SK-N-SH (cell line): ENCODE measurements around the gene FARSB.

ENCODE experiments used
- CTCF ChIP-seq: fragments of 200-600 bp; sonication (generic); IDR thresholded peaks from 2 replicates; pipeline ENCODE4 v1.6.1; 2017; ENCODE audit warnings: antibody characterized with exemption, mild to moderate bottlenecking, moderate library complexity
- EZH2phosphoT487 ChIP-seq: fragments of 200-600 bp; sonication (generic); IDR thresholded peaks from 2 replicates; pipeline ENCODE4 v1.6.1; 2017; ENCODE audit warnings: low read depth, mixed run types, mild to moderate bottlenecking, antibody characterized with exemption, moderate library complexity, borderline replicate concordance
- NRF1 ChIP-seq: IDR thresholded peaks from 2 replicates; pipeline ENCODE4 v1.6.1; 2012; ENCODE audit warnings: low read depth, mild to moderate bottlenecking, low read length
- PBX3 ChIP-seq: IDR thresholded peaks from 2 replicates; pipeline ENCODE4; 2012
- POLR2AphosphoS5 ChIP-seq: IDR thresholded peaks from 2 replicates; pipeline ENCODE4 v1.6.1; 2012; ENCODE audit warnings: low read depth, low read length
- RAD21 ChIP-seq: IDR thresholded peaks from 2 replicates; pipeline ENCODE4 v1.6.1; 2012; ENCODE audit warnings: mild to moderate bottlenecking, low read length
- REST ChIP-seq: IDR thresholded peaks from 2 replicates; pipeline ENCODE4 v1.6.1; 2012; ENCODE audit warnings: mild to moderate bottlenecking, low read depth, low read length, moderate library complexity
- TAF1 ChIP-seq: IDR thresholded peaks from 2 replicates; pipeline ENCODE4 v1.6.1; 2012; ENCODE audit warnings: low read depth, mild to moderate bottlenecking, low read length, moderate library complexity, borderline replicate concordance

- TF ChIP-seq REST = 0 out of 2 replicates have a peak, but pooled peaks have one; percentile 9
- no peak for TF ChIP-seq CTCF
- peak; percentile 96 for TF ChIP-seq NRF1
- TF ChIP-seq RAD21 = no peak
- TF ChIP-seq EZH2phosphoT487 = no peak
- no peak for TF ChIP-seq PBX3
- TF ChIP-seq TAF1 = peak; percentile 57; the same call in 1 of the 2 replicates
- peak; percentile 50 for TF ChIP-seq POLR2AphosphoS5
Measured at GRCh38 chr2:222655787-222656525, at the start of gene FARSB.
